ENCODE results near the gene ASIC3.

GRCh38 chr7:151061213-151062110, 13.1 kb downstream of the ASIC3 start:
- TF ChIP-seq EZH2 (IDR thresholded peaks at IDR 0.05; ENCODE audit: insufficient read depth, poor library complexity, severe bottlenecking) (no peak), EZH2phosphoT487 (IDR thresholded peaks at IDR 0.05; ENCODE audit: insufficient read depth, low read depth) (no peak)

All from GM23248 (cell line).